ENCODE results near the gene CHIT1. TPM values are rescaled to one million over a fixed set of nuclear protein-coding genes. Genes with fewer than 3 reads are reported as not detected.

Gene CHIT1
- total and polyA plus RNA-seq, 2 experiments from 2014 or later: 0.07 to 0.47 TPM

GRCh38 chr1:203178821-203179666 lies 50.4 kb downstream of the CHIT1 start:
- DNase-seq (ENCODE audit: low spot score): no peak
- no peak for ATAC-seq
- H3K4me3 Mint-ChIP-seq: no peak overlapping the region
- H3K79me2 ChIP-seq (replicated peaks; ENCODE audit: insufficient read depth): no peaks in the 10 kb centered on the region
- 0 out of 2 replicates have a peak overlapping the region, but pooled peaks have one; percentile 47 for H2AFZ ChIP-seq
- no peaks in the 10 kb centered on the region for H3K4me1 ChIP-seq (ENCODE audit: insufficient read depth)
- H4K20me1 ChIP-seq (replicated peaks; ENCODE audit: insufficient read depth): no peaks in the 10 kb centered on the region
- no peaks in the 10 kb centered on the region for H3K27me3 ChIP-seq (ENCODE audit: insufficient read depth)
- peaks cover 13% of the 10 kb centered on the region for H3K27me3 Mint-ChIP-seq (ENCODE audit: insufficient read depth, low read depth, poor library complexity)
- H3K4me2 ChIP-seq: no peak overlapping the region
- no peaks in the 10 kb centered on the region for H3K36me3 Mint-ChIP-seq (ENCODE audit: low read depth)
- TF ChIP-seq ZNF331 (CRISPR knock-in tag; IDR thresholded peaks at IDR 0.05; ENCODE audit: low read depth) (no peak), POLR2AphosphoS5 (IDR thresholded peaks at IDR 0.05; ENCODE audit: low read depth) (no peak), NANOG (IDR thresholded peaks at IDR 0.05; ENCODE audit: borderline replicate concordance) (no peak), EZH2 (IDR thresholded peaks at IDR 0.05; ENCODE audit: low read depth, unreplicated experiment) (no peak), EZH2phosphoT487 (IDR thresholded peaks at IDR 0.05; ENCODE audit: unreplicated experiment) (no peak), CTCF (conservative IDR thresholded peaks at IDR 0.05; ENCODE audit: low read depth in 2 of 2) (no peak), ETS1 (IDR thresholded peaks at IDR 0.05) (no peak), ZNF462 (CRISPR knock-in tag; IDR thresholded peaks at IDR 0.05) (no peak), ZNF114 (CRISPR knock-in tag; IDR thresholded peaks at IDR 0.05) (no peak), STAT1 (IDR thresholded peaks at IDR 0.05; ENCODE audit: unreplicated experiment) (no peak)
- 0 out of 2 replicates have a peak, but pooled peaks cover under 1% of the 10 kb centered on the region for H3K9me2 ChIP-seq (ENCODE audit: insufficient read depth)
- H3K27ac Mint-ChIP-seq: no peak overlapping the region
- no peak overlapping the region for H3K27ac ChIP-seq (ENCODE audit: low read depth)
- no peaks in the 10 kb centered on the region for H3F3A ChIP-seq (replicated peaks; ENCODE audit: low read depth)
- no peaks in the 10 kb centered on the region for H3K36me3 ChIP-seq (ENCODE audit: insufficient read depth)
- H3K4me1 Mint-ChIP-seq: peaks cover 17% of the 10 kb centered on the region
- no peaks in the 10 kb centered on the region for H3K9me3 Mint-ChIP-seq
- H3K4me3 ChIP-seq: no peak overlapping the region
